Smooth muscle cell (in vitro differentiated cells): ENCODE data around the gene TAAR8. TPM values are rescaled to one million over a fixed set of nuclear protein-coding genes. Genes with fewer than 3 reads are reported as not detected.

Experiments used
- DNase-seq: peaks from one replicate; lab custom pipeline; 2025; ENCODE audit not compliant: unreplicated experiment; lab: John Stamatoyannopoulos, UW
- H2AFZ ChIP-seq: fragments of 200-600 bp; sonication (generic); 2 replicates; pipeline ENCODE4 v1.6.0; 2016; ENCODE audit warnings: antibody characterized with exemption, low read depth, mild to moderate bottlenecking
- H3F3A ChIP-seq: fragments of 200-600 bp; sonication (generic); 2 replicates; pipeline ENCODE4 v1.6.0; 2017; ENCODE audit warnings: antibody characterized with exemption, low read depth
- H3K27ac ChIP-seq: fragments of 200-600 bp; sonication (generic); 2 replicates; pipeline ENCODE4 v1.5.1; 2016; ENCODE audit warnings: low read depth, mild to moderate bottlenecking
- H3K27me3 ChIP-seq: fragments of 200-600 bp; sonication (generic); 2 replicates; pipeline ENCODE4 v1.6.1; 2016; ENCODE audit warnings: low read depth, mild to moderate bottlenecking
- H3K36me3 ChIP-seq: fragments of 200-600 bp; sonication (generic); 2 replicates; pipeline ENCODE4 v1.5.1; 2016; ENCODE audit warnings: low read depth
- H3K4me1 ChIP-seq: fragments of 200-600 bp; sonication (generic); 2 replicates; pipeline ENCODE4 v1.5.1; 2016; ENCODE audit warnings: low read depth
- H3K4me2 ChIP-seq: fragments of 200-600 bp; sonication (generic); 2 replicates; pipeline ENCODE4 v1.6.0; 2016; ENCODE audit warnings: mild to moderate bottlenecking
- H3K4me3 ChIP-seq: fragments of 200-600 bp; sonication (generic); 2 replicates; pipeline ENCODE4 v1.5.1; 2016; ENCODE audit warnings: mild to moderate bottlenecking
- H3K79me2 ChIP-seq: fragments of 200-600 bp; sonication (generic); 2 replicates; pipeline ENCODE4 v1.6.0; 2016; ENCODE audit warnings: low read depth, mild to moderate bottlenecking
- H3K9ac ChIP-seq: fragments of 200-600 bp; sonication (generic); 2 replicates; pipeline ENCODE4 v1.6.0; 2016; ENCODE audit warnings: low read depth
- H3K9me3 ChIP-seq: fragments of 200-600 bp; sonication (generic); replicated peaks from 2 replicates; pipeline ENCODE4 v1.5.1; 2016; ENCODE audit warnings: low read depth
- H4K20me1 ChIP-seq: fragments of 200-600 bp; sonication (generic); 2 replicates; pipeline ENCODE4 v1.6.0; 2016; ENCODE audit warnings: low read depth
- CTCF ChIP-seq: fragments of 200-600 bp; sonication (generic); IDR thresholded peaks from 2 replicates; pipeline ENCODE4 v1.5.1; 2017; ENCODE audit warnings: borderline replicate concordance, mild to moderate bottlenecking, antibody characterized with exemption; ENCODE audit not compliant: insufficient read depth, poor library complexity, severe bottlenecking
- WGBS: methylation state at CpG from one replicate; pipeline ENCODE4 v1.1.7; 2016; ENCODE audit warnings: low lambda C conversion rate; 5-methylcytosine and 5-hydroxymethylcytosine counted together
- polyA plus RNA-seq: library from polyadenylated mRNA; unstranded; fragments of >200 nt; fragmentation: Nextera tagmentation; extraction: Ambion mirVana; gene quantifications from 2 replicates; pipeline ENCODE4 v1.2.1, GENCODE V29; 2016
- total RNA-seq: library from RNA; depleted of rRNA; stranded (reverse); fragments of >200 nt; gene quantifications from 2 replicates; pipeline ENCODE4 v1.2.3, GENCODE V29; 2014

TAAR8 gene
- total and polyA plus RNA-seq, 2 experiments from 2014 or later, result not detected

- WGBS, result 48% methylated on average over 2 of the region's 2 CpGs
- no peak overlapping the region for H2AFZ ChIP-seq
- peaks cover 7% of the 10 kb centered on the region for H3K27me3 ChIP-seq
- H3K4me3 ChIP-seq, result no peak overlapping the region
- no peaks in the 10 kb centered on the region for H3K4me1 ChIP-seq
- H3K9me3 ChIP-seq, result no peaks in the 10 kb centered on the region
- no peaks in the 10 kb centered on the region for H3K36me3 ChIP-seq
- H3K79me2 ChIP-seq, result no peaks in the 10 kb centered on the region
- H3K9ac ChIP-seq, result no peak overlapping the region
- no peak for TF ChIP-seq CTCF
- no peak overlapping the region for H3K4me2 ChIP-seq
- no peak for DNase-seq
- no peaks in the 10 kb centered on the region for H3F3A ChIP-seq
- no peak overlapping the region for H3K27ac ChIP-seq
- H4K20me1 ChIP-seq, result no peaks in the 10 kb centered on the region
These were observed 31.5 kb upstream of the TAAR8 start for GRCh38 chr6:132520953-132521352.

- WGBS, result 92% methylated on average over 5 of the region's 5 CpGs
- H2AFZ ChIP-seq, result no peak overlapping the region
- H3K9ac ChIP-seq, result no peak overlapping the region
- no peaks in the 10 kb centered on the region for H3F3A ChIP-seq
- H3K27me3 ChIP-seq, result no peaks in the 10 kb centered on the region
- no peaks in the 10 kb centered on the region for H3K9me3 ChIP-seq
- H3K4me1 ChIP-seq, result peaks cover 10% of the 10 kb centered on the region
- no peaks in the 10 kb centered on the region for H3K36me3 ChIP-seq
- no peaks in the 10 kb centered on the region for H3K79me2 ChIP-seq
- DNase-seq, result no peak
- H4K20me1 ChIP-seq, result no peaks in the 10 kb centered on the region
- H3K27ac ChIP-seq, result no peak overlapping the region
- no peak overlapping the region for H3K4me3 ChIP-seq
- H3K4me2 ChIP-seq, result no peak overlapping the region
- TF ChIP-seq CTCF, result no peak
These were observed 27.8 kb upstream of the TAAR8 start for GRCh38 chr6:132524646-132525045.

- Histone ChIP-seq H3K9me3 (no peaks in the 10 kb centered on the region), H3K9ac (no peak overlapping the region), H3K36me3 (no peaks in the 10 kb centered on the region), H4K20me1 (no peaks in the 10 kb centered on the region), H3K27ac (no peak overlapping the region), H3K4me1 (peaks cover 10% of the 10 kb centered on the region), H3K27me3 (no peaks in the 10 kb centered on the region), H3K4me3 (no peak overlapping the region), H3F3A (no peaks in the 10 kb centered on the region), H2AFZ (no peak overlapping the region), H3K79me2 (no peaks in the 10 kb centered on the region), H3K4me2 (no peak overlapping the region)
- WGBS, result 90% methylated on average over 4 of the region's 4 CpGs
- no peak for TF ChIP-seq CTCF
- DNase-seq, result no peak
These were observed 26.6 kb upstream of the TAAR8 start for GRCh38 chr6:132525866-132526265.

GRCh38 chr6:132526461-132526860 lies 26.0 kb upstream of the TAAR8 start:
- DNase-seq, result no peak
- Histone ChIP-seq H3K4me2 (no peak overlapping the region), H3K9me3 (no peaks in the 10 kb centered on the region), H3K36me3 (no peaks in the 10 kb centered on the region), H3K4me1 (peaks cover 10% of the 10 kb centered on the region), H2AFZ (no peak overlapping the region), H3K27me3 (no peaks in the 10 kb centered on the region), H4K20me1 (no peaks in the 10 kb centered on the region), H3K9ac (no peak overlapping the region), H3K4me3 (no peak overlapping the region), H3K79me2 (no peaks in the 10 kb centered on the region), H3F3A (no peaks in the 10 kb centered on the region), H3K27ac (no peak overlapping the region)
- 52% methylated on average over 2 of the region's 2 CpGs for WGBS
- no peak for TF ChIP-seq CTCF
